Gastroesophageal sphincter (tissue), 3 donors: ENCODE results near the gene TPBGL.

Experiments used
- CTCF ChIP-seq, 4 experiments: fragments of 200-600 bp in 2 of 4; fragments of 450-650 bp in 2 of 4; sonication (generic) in 1 of 4; IDR thresholded peaks; one replicate each; pipeline ENCODE4 v1.5.1; 2017 to 2019; ENCODE audit warnings: antibody characterized with exemption in 4 of 4, mild to moderate bottlenecking in 2 of 4, moderate library complexity in 2 of 4
- EP300 ChIP-seq: sonication (generic); formaldehyde crosslinking; IDR thresholded peaks from one replicate; pipeline ENCODE4 v1.6.1; 2017; ENCODE audit warnings: antibody characterized with exemption, mild to moderate bottlenecking
- POLR2A ChIP-seq, 2 donors: fragments of 450-650 bp; IDR thresholded peaks; one replicate each; pipeline ENCODE4 v1.6.1; 2017; ENCODE audit warnings: antibody characterized with exemption in 2 of 2, mild to moderate bottlenecking in 2 of 2, moderate library complexity in 1 of 2
- POLR2AphosphoS5 ChIP-seq: sonication (generic); formaldehyde crosslinking; IDR thresholded peaks from one replicate; pipeline ENCODE4 v1.6.1; 2017; ENCODE audit warnings: antibody characterized with exemption

GRCh38 chr11:75237050-75237449 is 3.5 kb upstream of the TPBGL start:
- TF ChIP-seq CTCF (IDR thresholded peaks at IDR 0.05) (no peak), POLR2AphosphoS5 (no peak), POLR2A (IDR thresholded peaks at IDR 0.05) (no peak), EP300 (no peak)
